DOHH2 (cell line): ENCODE data around the gene GREB1.

Experiments
- EZH2phosphoT487 ChIP-seq: fragments of 200-600 bp; sonication (generic); IDR thresholded peaks from 2 replicates; pipeline ENCODE4 v1.6.1; 2017; ENCODE audit warnings: borderline replicate concordance, mild to moderate bottlenecking, antibody characterized with exemption, low read length, moderate library complexity, mixed read lengths
- TF ChIP-seq, protein P1 (sequence below): fragments of 200-600 bp; sonication (generic); IDR thresholded peaks from one replicate; pipeline ENCODE4 v1.5.1; 2014; ENCODE audit warnings: antibody characterized with exemption, mild to moderate bottlenecking, low read depth, low read length; ENCODE audit not compliant: poor library complexity, severe bottlenecking

DNA sequence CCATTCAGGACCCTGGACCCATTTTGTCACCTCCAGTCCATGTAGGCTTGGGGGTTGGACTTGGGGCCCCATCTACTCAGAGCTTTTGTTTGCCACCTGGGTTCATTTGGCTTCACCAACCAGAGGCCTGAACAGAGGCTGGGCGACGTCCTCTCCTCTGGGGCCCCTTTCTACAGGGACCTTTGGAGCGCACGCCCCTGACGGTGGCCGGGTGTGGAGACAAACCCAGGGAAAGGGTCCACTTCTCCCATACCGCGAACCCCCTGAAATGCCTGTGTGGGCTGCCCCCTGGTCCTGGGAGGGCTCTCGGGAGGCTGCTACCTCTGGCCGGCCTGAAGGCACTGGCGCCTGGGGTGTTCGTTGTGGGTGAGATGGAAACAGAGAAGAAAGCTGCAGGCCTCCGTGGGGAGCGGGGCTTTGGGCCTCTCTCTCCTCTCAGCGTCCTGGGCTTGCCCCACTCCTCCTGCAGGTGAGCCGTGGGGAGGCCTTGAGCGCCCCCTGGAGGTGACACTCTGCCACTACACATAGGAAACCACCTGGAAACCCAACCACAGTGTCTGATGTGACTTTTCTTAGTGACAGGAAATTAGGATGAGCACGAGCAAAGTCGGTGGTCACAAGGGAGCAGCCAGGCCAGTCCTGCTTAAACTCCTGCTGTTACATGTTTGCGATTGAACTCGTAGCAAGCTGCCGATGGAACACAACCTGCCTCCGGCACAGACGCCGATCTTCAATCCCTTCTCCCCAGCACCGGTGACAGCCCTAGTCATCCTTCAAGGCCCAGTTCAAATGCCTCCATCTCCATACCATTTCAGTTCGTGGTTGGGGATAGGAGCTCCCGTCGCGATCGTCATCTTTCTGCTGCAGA, 148.1 kb downstream of the GREB1 start:
- TF ChIP-seq, protein P1, sequence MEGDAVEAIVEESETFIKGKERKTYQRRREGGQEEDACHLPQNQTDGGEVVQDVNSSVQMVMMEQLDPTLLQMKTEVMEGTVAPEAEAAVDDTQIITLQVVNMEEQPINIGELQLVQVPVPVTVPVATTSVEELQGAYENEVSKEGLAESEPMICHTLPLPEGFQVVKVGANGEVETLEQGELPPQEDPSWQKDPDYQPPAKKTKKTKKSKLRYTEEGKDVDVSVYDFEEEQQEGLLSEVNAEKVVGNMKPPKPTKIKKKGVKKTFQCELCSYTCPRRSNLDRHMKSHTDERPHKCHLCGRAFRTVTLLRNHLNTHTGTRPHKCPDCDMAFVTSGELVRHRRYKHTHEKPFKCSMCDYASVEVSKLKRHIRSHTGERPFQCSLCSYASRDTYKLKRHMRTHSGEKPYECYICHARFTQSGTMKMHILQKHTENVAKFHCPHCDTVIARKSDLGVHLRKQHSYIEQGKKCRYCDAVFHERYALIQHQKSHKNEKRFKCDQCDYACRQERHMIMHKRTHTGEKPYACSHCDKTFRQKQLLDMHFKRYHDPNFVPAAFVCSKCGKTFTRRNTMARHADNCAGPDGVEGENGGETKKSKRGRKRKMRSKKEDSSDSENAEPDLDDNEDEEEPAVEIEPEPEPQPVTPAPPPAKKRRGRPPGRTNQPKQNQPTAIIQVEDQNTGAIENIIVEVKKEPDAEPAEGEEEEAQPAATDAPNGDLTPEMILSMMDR, result peak; percentile 97
- no peak for TF ChIP-seq EZH2phosphoT487
